Cardiac muscle cell (in vitro differentiated cells and primary cell): ENCODE results near the gene POLN. TPM values are rescaled to one million over a fixed set of nuclear protein-coding genes. Genes with fewer than 3 reads are reported as not detected.

Experiments
- DNase-seq, 2 donors: peaks; one replicate each; pipeline versions ENCODE4 v3.0.0 to v3.0.0-alpha.2; 2010 to 2017; ENCODE audit warnings: low read depth in 1 of 2, low spot score in 1 of 2
- H3K27ac ChIP-seq: fragments of 200-600 bp; sonication (generic); 2 replicates; pipeline ENCODE4 v1.5.1; 2016
- H3K27me3 ChIP-seq: fragments of 200-600 bp; sonication (generic); 2 replicates; pipeline ENCODE4 v1.6.0; 2016; ENCODE audit warnings: control low read depth
- H3K36me3 ChIP-seq: fragments of 200-600 bp; sonication (generic); 2 replicates; pipeline ENCODE4 v1.5.1; 2016; ENCODE audit warnings: control low read depth
- H3K4me1 ChIP-seq: fragments of 200-600 bp; sonication (generic); 2 replicates; pipeline ENCODE4 v1.8.1; 2017; ENCODE audit warnings: low read depth, mild to moderate bottlenecking, mixed run types
- H3K4me3 ChIP-seq: fragments of 200-600 bp; sonication (generic); 2 replicates; pipeline ENCODE4 v1.5.1; 2016; ENCODE audit warnings: mild to moderate bottlenecking
- H3K9me3 ChIP-seq: fragments of 200-600 bp; sonication (generic); 2 replicates; pipeline ENCODE4 v1.5.1; 2017; ENCODE audit warnings: low read depth, mild to moderate bottlenecking, control low read depth
- polyA plus RNA-seq: library from polyadenylated mRNA; unstranded; fragments of >200 nt; fragmentation: Nextera tagmentation; extraction: Ambion mirVana; gene quantifications from 2 replicates; pipeline ENCODE4 v1.2.1, GENCODE V29; 2016
- total RNA-seq: library from RNA; depleted of rRNA; stranded (reverse); fragments of >200 nt; gene quantifications from 2 replicates; pipeline ENCODE4 v1.2.3, GENCODE V29; 2016
- TF ChIP-seq, protein P1 (sequence below): IDR thresholded peaks from 2 replicates; pipeline ENCODE4 v1.5.1; 2012; ENCODE audit warnings: low read depth, mild to moderate bottlenecking, low read length

Gene POLN
- total and polyA plus RNA-seq, 2 experiments from 2014 or later = 5.2 to 9.0 TPM

DNA sequence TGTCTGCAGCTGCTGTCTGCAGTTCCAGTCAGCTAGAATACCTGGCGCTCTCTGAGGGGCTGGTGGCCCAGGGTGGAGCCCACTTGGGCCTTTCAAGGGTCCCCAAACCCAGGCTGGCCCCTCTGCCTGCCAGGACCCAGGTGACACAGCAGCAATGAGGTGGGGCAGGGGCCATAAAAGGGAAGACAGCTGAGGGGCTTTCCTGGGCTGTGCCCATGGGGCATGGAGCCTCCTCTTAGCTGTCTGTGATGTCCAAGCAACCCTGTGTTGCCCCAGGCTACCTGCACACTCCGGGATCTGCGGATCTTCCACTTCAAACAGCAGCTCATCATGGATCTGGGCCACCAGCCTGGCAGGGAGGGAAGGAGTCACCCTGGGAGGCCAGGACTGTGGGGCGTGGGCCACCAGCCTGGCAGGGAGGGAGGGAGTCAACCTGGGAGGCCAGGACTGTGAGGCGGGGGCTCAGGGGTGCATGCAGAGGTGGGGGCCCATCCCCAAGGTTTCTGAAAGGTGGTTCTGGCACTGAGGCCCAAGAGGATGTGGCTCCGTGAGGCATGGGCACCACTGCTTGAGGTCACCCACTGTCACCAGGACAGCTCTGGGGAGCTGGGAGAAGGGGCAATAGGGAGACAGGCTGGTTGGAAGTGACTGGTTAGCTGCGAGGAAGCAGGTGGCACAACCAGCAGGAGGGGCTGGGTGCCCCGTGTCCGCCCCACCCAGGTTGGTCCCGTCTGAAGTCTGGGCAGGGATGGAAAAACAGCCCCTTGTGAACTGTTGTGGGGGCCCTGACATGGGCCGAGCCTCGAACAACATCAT, 166.5 kb downstream of the POLN start:
- H3K4me1 ChIP-seq = peaks cover 11% of the 10 kb centered on the region

DNA sequence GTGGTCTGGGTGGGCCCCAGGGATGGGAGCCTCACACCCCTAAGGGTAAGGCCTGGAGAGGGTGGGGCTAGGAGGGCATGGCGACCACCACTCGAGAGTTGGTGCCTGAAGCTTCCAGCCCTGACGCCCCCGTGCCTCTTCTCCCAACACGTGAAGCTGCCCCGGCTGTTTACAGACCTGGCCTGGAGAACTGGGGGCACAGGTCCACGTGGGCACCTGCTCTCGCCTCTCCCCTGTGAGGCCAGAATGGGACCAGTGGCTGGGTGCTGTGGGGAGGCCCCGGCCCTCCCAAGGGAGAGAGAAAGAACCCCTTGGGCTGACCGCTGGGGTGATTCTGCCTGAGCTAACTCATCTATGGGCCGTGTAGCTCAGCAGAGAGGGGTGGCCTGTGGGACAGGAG, 167.3 kb downstream of the POLN start:
- TF ChIP-seq, protein P1, sequence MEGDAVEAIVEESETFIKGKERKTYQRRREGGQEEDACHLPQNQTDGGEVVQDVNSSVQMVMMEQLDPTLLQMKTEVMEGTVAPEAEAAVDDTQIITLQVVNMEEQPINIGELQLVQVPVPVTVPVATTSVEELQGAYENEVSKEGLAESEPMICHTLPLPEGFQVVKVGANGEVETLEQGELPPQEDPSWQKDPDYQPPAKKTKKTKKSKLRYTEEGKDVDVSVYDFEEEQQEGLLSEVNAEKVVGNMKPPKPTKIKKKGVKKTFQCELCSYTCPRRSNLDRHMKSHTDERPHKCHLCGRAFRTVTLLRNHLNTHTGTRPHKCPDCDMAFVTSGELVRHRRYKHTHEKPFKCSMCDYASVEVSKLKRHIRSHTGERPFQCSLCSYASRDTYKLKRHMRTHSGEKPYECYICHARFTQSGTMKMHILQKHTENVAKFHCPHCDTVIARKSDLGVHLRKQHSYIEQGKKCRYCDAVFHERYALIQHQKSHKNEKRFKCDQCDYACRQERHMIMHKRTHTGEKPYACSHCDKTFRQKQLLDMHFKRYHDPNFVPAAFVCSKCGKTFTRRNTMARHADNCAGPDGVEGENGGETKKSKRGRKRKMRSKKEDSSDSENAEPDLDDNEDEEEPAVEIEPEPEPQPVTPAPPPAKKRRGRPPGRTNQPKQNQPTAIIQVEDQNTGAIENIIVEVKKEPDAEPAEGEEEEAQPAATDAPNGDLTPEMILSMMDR = no peak
- Histone ChIP-seq H3K4me3 (no peak overlapping the region), H3K27ac (no peak overlapping the region), H3K9me3 (no peaks in the 10 kb centered on the region), H3K4me1 (peaks cover 11% of the 10 kb centered on the region), H3K36me3 (no peaks in the 10 kb centered on the region), H3K27me3 (no peaks in the 10 kb centered on the region)
- no peak for DNase-seq

More for the DNA sequence above, 166.5 kb downstream of the POLN start:
- no peak for DNase-seq
- H3K4me3 ChIP-seq = no peak overlapping the region
- TF ChIP-seq, protein P1 = no peak
- no peaks in the 10 kb centered on the region for H3K27me3 ChIP-seq
- no peaks in the 10 kb centered on the region for H3K9me3 ChIP-seq
- H3K36me3 ChIP-seq = no peaks in the 10 kb centered on the region
- no peak overlapping the region for H3K27ac ChIP-seq

DNA sequence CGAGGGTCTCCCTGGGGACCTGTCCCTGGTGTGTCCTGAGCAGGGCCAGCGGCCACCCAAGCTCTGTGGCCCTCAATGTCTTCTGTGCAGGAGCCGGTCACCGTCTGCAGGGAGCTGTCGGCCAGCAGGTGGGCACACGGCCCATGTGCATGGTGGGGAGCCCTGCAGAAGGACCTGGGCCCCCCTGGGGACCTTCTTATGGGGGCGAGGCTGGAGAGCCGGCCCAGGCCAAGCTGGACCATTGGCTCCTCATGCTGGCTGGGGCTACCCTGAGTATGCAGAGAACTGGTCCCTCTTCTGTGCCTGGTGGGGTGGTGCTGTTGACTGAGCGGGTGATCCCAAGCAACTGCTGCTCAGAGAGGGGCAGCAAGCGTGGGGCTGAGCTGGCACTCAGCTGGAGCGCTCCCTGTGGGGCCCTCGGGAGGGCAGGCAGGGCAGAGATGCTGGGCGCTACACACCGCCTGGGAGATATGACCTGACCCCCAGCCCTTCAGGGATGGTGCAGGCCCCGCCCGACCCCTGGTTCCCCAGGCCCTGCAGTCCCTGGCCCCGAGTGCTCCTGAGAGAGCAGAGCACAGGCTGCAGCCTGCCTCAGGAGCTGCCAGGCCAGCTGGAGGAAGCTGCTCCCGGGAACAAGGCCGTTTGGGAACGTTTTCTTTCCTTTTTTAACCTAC, 168.0 kb downstream of the POLN start:
- no peak overlapping the region for H3K27ac ChIP-seq
- H3K9me3 ChIP-seq = no peaks in the 10 kb centered on the region
- TF ChIP-seq, protein P1 = no peak
- H3K27me3 ChIP-seq = no peaks in the 10 kb centered on the region
- no peak for DNase-seq
- H3K4me1 ChIP-seq = peaks cover 11% of the 10 kb centered on the region
- no peaks in the 10 kb centered on the region for H3K36me3 ChIP-seq
- H3K4me3 ChIP-seq = no peak overlapping the region

DNA sequence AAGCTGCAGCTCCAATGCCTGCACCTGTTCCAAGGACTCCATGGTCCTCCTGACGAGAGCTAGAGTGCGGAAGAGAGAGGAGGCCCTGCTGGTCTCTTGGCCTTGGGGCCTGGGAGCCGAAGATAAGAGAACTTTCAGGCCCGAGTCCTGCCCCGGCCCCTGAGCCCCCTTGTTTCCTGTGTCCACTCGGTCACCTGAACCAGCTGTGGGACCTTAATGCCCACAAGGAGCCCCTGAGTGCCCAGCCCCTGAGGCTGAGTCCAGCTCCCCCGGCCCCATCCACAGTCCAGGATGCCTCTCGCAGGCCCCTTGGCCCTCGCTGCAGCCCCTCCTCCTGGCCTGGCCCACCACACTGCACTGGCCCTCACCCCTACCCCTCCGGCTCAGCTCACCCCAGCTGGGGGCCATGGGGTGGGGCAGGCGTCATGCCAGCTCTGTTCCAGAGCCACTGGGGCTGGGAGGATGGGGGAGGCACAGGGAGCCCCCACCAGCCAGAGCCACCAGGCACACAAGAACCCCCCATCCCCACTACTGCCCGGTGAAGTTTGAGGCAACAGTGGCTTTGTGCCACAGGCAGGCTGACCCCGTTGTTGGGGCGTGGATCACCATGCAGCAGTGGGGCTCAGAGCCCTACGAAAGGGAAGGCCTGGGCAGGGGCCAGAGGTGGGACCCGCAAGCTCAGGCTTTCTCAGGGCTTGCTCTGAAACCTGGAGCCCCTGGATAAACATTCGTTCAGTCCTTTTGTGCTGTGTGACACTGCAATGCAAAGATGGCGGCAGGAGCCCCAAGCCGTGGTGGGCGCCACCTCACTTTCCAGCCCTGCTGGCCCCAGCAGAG, 168.7 kb downstream of the POLN start:
- Histone ChIP-seq H3K4me1 (peaks cover 11% of the 10 kb centered on the region), H3K36me3 (no peaks in the 10 kb centered on the region), H3K9me3 (no peaks in the 10 kb centered on the region), H3K27ac (no peak overlapping the region), H3K27me3 (no peaks in the 10 kb centered on the region), H3K4me3 (no peak overlapping the region)
- TF ChIP-seq, protein P1 = no peak
- no peak for DNase-seq
